Measurements from ENCODE around the gene PFN3.

DNA sequence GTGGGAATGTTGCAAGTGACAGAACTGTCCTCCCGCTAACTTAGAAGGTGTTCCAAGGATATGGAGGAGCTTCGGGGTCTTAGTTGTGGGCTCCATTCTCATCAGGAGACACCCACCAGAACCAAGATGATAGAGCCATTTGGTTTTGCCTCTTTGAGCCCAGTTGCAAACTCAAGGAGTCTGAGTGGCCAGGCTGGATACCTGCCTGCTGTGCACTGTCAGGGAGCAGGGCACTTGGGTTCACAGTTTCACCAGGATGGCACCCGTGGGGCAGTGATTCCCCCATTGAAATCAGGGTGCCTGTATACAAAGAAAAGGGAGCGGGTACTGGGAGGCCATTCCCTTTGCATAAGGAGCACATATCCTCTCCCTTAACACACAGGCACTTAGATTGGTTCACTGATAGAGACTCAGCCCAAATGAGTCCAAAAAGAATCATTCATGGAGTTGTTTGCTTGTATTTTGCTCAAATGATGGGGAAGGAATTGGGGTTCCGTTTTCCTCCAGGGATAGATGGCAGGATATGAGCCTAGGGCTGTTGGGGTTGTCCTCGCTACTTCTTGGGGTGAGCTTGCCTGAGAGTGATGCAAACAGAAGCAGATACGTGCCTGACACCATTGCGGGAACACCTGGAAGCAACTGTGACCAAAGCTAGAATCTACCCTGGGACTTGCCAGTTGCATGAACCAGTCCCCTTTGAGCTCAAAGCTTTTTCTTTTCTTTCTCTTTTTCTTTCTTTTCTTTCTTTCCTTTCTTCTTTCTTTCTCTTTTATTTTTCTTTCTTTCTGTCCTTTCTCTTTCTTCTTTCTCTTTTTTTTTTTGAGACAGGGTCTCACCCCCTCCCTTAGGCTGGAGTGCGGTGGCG, 44.8 kb upstream of the PFN3 start:
- TF ChIP-seq, protein P1, sequence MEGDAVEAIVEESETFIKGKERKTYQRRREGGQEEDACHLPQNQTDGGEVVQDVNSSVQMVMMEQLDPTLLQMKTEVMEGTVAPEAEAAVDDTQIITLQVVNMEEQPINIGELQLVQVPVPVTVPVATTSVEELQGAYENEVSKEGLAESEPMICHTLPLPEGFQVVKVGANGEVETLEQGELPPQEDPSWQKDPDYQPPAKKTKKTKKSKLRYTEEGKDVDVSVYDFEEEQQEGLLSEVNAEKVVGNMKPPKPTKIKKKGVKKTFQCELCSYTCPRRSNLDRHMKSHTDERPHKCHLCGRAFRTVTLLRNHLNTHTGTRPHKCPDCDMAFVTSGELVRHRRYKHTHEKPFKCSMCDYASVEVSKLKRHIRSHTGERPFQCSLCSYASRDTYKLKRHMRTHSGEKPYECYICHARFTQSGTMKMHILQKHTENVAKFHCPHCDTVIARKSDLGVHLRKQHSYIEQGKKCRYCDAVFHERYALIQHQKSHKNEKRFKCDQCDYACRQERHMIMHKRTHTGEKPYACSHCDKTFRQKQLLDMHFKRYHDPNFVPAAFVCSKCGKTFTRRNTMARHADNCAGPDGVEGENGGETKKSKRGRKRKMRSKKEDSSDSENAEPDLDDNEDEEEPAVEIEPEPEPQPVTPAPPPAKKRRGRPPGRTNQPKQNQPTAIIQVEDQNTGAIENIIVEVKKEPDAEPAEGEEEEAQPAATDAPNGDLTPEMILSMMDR (IDR thresholded peaks at IDR 0.05), result no peak
- TF ChIP-seq EZH2 (IDR thresholded peaks at IDR 0.05), result no peak
- no peak for TF ChIP-seq EZH2phosphoT487 (IDR thresholded peaks at IDR 0.05)
